GM12892 (cell line): ENCODE results near the gene C1orf232.

ENCODE experiments used
- POLR2A ChIP-seq: IDR thresholded peaks from 2 replicates; pipeline ENCODE4 v1.6.1; 2011; ENCODE audit warnings: low read depth, low read length, control low read depth
- POLR2AphosphoS5 ChIP-seq: IDR thresholded peaks from 2 replicates; pipeline ENCODE4 v1.6.1; 2011; ENCODE audit warnings: low read depth, low read length, control low read depth

GRCh38 chr1:26122988-26123973 lies 45.5 kb downstream of the C1orf232 start:
- no peak for TF ChIP-seq POLR2AphosphoS5
- TF ChIP-seq POLR2A, result no peak
